ENCODE measurements around the gene PCDH9.

DNA sequence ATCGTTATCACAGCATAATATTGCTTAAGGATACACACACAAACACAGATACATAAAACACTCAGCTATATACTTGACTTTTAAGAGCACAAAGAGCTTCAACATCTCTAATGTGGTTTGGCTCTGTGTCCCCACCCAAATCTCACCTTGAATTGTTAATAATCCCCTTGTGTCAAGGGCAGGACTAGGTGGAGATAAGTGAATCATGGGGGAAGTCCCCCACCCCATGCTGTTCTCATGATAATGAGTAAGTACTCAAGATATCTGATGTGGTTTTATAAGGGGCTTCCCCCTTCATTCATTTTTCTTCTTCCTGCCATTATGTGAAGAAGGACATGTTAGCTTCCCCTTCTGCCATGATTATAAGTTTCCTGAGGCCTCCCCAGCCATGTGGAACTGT lies 481.4 kb downstream of the PCDH9 start:
- no peak for TF ChIP-seq REST (IDR thresholded peaks at IDR 0.05; ENCODE audit: insufficient read depth in 1 of 2, low read depth in 2 of 2, low read length in 1 of 2)
- TF ChIP-seq, protein P1, sequence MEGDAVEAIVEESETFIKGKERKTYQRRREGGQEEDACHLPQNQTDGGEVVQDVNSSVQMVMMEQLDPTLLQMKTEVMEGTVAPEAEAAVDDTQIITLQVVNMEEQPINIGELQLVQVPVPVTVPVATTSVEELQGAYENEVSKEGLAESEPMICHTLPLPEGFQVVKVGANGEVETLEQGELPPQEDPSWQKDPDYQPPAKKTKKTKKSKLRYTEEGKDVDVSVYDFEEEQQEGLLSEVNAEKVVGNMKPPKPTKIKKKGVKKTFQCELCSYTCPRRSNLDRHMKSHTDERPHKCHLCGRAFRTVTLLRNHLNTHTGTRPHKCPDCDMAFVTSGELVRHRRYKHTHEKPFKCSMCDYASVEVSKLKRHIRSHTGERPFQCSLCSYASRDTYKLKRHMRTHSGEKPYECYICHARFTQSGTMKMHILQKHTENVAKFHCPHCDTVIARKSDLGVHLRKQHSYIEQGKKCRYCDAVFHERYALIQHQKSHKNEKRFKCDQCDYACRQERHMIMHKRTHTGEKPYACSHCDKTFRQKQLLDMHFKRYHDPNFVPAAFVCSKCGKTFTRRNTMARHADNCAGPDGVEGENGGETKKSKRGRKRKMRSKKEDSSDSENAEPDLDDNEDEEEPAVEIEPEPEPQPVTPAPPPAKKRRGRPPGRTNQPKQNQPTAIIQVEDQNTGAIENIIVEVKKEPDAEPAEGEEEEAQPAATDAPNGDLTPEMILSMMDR (IDR thresholded peaks at IDR 0.05): no peak
- TF ChIP-seq SIN3A (IDR thresholded peaks at IDR 0.05; ENCODE audit: borderline replicate concordance, insufficient read depth, low read depth, low read length): no peak
